H1 (cell line): Measurements from ENCODE around the gene PBXIP1. TPM values are rescaled to one million over a fixed set of nuclear protein-coding genes. Genes with fewer than 3 reads are reported as not detected.

Source experiments
- CTCF ChIA-PET: fragments of 300-600 bp; sonication (Branson Sonifier 250); formaldehyde crosslinking; loops from one replicate; lab custom pipeline; 2021; ENCODE audit not compliant: partially characterized antibody; lab: Charles Lee
- POLR2A ChIA-PET: fragments of 300-600 bp; sonication (Branson Sonifier 250); formaldehyde crosslinking; loops from one replicate; lab custom pipeline; 2021; ENCODE audit warnings: inconsistent platforms; ENCODE audit not compliant: partially characterized antibody; lab: Charles Lee
- DNase-seq, 2 experiments: peaks; one replicate each; pipeline versions ENCODE4 v3.0.0 to v3.0.0-alpha.2; 2010 to 2022; ENCODE audit warnings: low spot score in 2 of 2, low read depth in 1 of 2, mixed read lengths in 1 of 2
- FAIRE-seq: peaks from 2 replicates; lab custom pipeline; 2011; peaks lifted over from hg19 to GRCh38; lab: Jason Lieb, UNC
- H2AFZ ChIP-seq: 2 replicates; pipeline ENCODE4 v1.8.1; 2012; ENCODE audit warnings: low read length, inconsistent platforms
- H2AK5ac ChIP-seq: 2 replicates; pipeline ENCODE4 v1.6.1; 2013; ENCODE audit warnings: low read depth, low read length
- H2BK120ac ChIP-seq: replicated peaks from 2 replicates; pipeline ENCODE3; 2013; ENCODE audit warnings: low read depth, low read length, inconsistent platforms
- H2BK12ac ChIP-seq: 2 replicates; pipeline ENCODE4 v1.6.1; 2013; ENCODE audit warnings: low read depth, low read length
- H2BK15ac ChIP-seq: 2 replicates; pipeline ENCODE4 v1.6.1; 2013; ENCODE audit warnings: low read length
- H2BK20ac ChIP-seq: 2 replicates; pipeline ENCODE4 v1.6.1; 2013; ENCODE audit warnings: low read length
- H2BK5ac ChIP-seq: 2 replicates; pipeline ENCODE4 v1.6.1; 2013; ENCODE audit warnings: low read depth, low read length
- H3K14ac ChIP-seq: 2 replicates; pipeline ENCODE4 v1.6.1; 2013; ENCODE audit warnings: inconsistent platforms; ENCODE audit not compliant: insufficient read length
- H3K18ac ChIP-seq: 2 replicates; pipeline ENCODE4 v1.6.1; 2013; ENCODE audit warnings: low read length; ENCODE audit errors: extremely low read depth
- H3K23ac ChIP-seq: 2 replicates; pipeline ENCODE4 v1.6.1; 2013; ENCODE audit warnings: inconsistent platforms; ENCODE audit not compliant: insufficient read length
- H3K23me2 ChIP-seq: 2 replicates; pipeline ENCODE4 v1.6.1; 2013; ENCODE audit warnings: low read depth, low read length
- H3K27ac ChIP-seq: 2 replicates; pipeline ENCODE4 v1.6.1; 2011; ENCODE audit warnings: low read depth, low read length, inconsistent platforms
- H3K27me3 ChIP-seq, 4 experiments: replicated peaks in 1 of 4; 1 replicate in 1 of 4; 2 replicates in 3 of 4; pipeline versions ENCODE4 v1.6.1 to v1.8.1; 2011 to 2013; ENCODE audit warnings: low read length in 3 of 4, mild to moderate bottlenecking in 3 of 4, inconsistent platforms in 2 of 4, mixed read lengths in 2 of 4, moderate library complexity in 1 of 4; ENCODE audit not compliant: control insufficient read depth in 3 of 4, insufficient read depth in 3 of 4; ENCODE audit errors: extremely low read depth in 1 of 4
- H3K36me3 ChIP-seq, 4 experiments: 2 replicates each; pipeline versions ENCODE4 v1.6.1 to v1.8.1; 2011 to 2013; ENCODE audit warnings: mild to moderate bottlenecking in 4 of 4, low read length in 3 of 4, moderate library complexity in 2 of 4, control low read depth in 1 of 4, inconsistent platforms in 1 of 4; ENCODE audit not compliant: insufficient read depth in 4 of 4, control insufficient read depth in 2 of 4
- H3K4ac ChIP-seq: replicated peaks from 2 replicates; pipeline ENCODE3; 2013; ENCODE audit warnings: low read length, low read depth, mixed read lengths, inconsistent platforms; ENCODE audit not compliant: insufficient read length
- H3K4me1 ChIP-seq, 4 experiments: replicated peaks in 1 of 4; 1 replicate in 1 of 4; 2 replicates in 3 of 4; pipeline versions ENCODE4 v1.6.1 to v1.8.1; 2011 to 2013; ENCODE audit warnings: low read length in 3 of 4, inconsistent platforms in 2 of 4, mixed read lengths in 1 of 4; ENCODE audit not compliant: insufficient read depth in 4 of 4, control insufficient read depth in 3 of 4
- H3K4me2 ChIP-seq, 2 experiments: 2 replicates each; pipeline versions ENCODE4 v1.6.1 to v1.8.1; 2011 to 2013; ENCODE audit warnings: low read depth in 2 of 2, low read length in 2 of 2, control low read depth in 1 of 2, inconsistent platforms in 1 of 2, mild to moderate bottlenecking in 1 of 2; ENCODE audit not compliant: insufficient read depth in 1 of 2
- H3K4me3 ChIP-seq, 4 experiments: fragments of 200-600, 300-600 bp in 1 of 4; sonication (generic), shearing (Covaris generic), sonication (Bioruptor Twin) in 1 of 4; 2 replicates each; pipeline versions ENCODE4 v1.5.1 to v1.8.1; 2011 to 2016; ENCODE audit warnings: low read length in 4 of 4, low read depth in 3 of 4, control low read depth in 2 of 4, inconsistent platforms in 2 of 4, mild to moderate bottlenecking in 2 of 4, mixed read lengths in 1 of 4, moderate library complexity in 1 of 4; ENCODE audit not compliant: insufficient read depth in 2 of 4; ENCODE audit errors: extremely low read depth in 1 of 4
- H3K56ac ChIP-seq: replicated peaks from 2 replicates; pipeline ENCODE3; 2013; ENCODE audit warnings: low read depth, mild to moderate bottlenecking, mixed read lengths, low read length, inconsistent platforms; ENCODE audit not compliant: insufficient read length
- H3K79me1 ChIP-seq: 2 replicates; pipeline ENCODE4 v1.6.1; 2013; ENCODE audit warnings: low read depth, low read length, control low read depth
- H3K79me2 ChIP-seq, 2 experiments: 2 replicates each; pipeline versions ENCODE4 v1.6.1 to v1.8.1; 2012 to 2013; ENCODE audit warnings: low read length in 2 of 2, mild to moderate bottlenecking in 2 of 2, inconsistent platforms in 1 of 2; ENCODE audit not compliant: insufficient read depth in 2 of 2, control insufficient read depth in 1 of 2
- H3K9ac ChIP-seq, 4 experiments: replicated peaks in 1 of 4; 1 replicate in 1 of 4; 2 replicates in 3 of 4; pipeline versions ENCODE4 v1.6.1 to v1.8.1; 2011 to 2013; ENCODE audit warnings: low read depth in 3 of 4, low read length in 3 of 4, control low read depth in 2 of 4, mild to moderate bottlenecking in 2 of 4, moderate library complexity in 2 of 4, inconsistent platforms in 1 of 4; ENCODE audit errors: extremely low read depth in 1 of 4
- H3K9me3 ChIP-seq, 2 experiments: 2 replicates each; pipeline versions ENCODE4 v1.6.1 to v1.8.1; 2012 to 2013; ENCODE audit warnings: mild to moderate bottlenecking in 2 of 2, moderate library complexity in 2 of 2, control low read depth in 1 of 2, inconsistent platforms in 1 of 2, low read depth in 1 of 2, low read length in 1 of 2, mixed read lengths in 1 of 2; ENCODE audit not compliant: insufficient read depth in 2 of 2
- H4K20me1 ChIP-seq, 2 experiments: replicated peaks in 1 of 2; 2 replicates each; pipeline versions ENCODE3 to v1.8.1; 2011 to 2013; ENCODE audit warnings: inconsistent platforms in 2 of 2, low read length in 2 of 2, mild to moderate bottlenecking in 1 of 2; ENCODE audit not compliant: insufficient read depth in 2 of 2, control insufficient read depth in 1 of 2
- H4K5ac ChIP-seq: 2 replicates; pipeline ENCODE4 v1.6.1; 2013; ENCODE audit warnings: low read length, low read depth, mixed read lengths, inconsistent platforms; ENCODE audit not compliant: insufficient read length
- H4K8ac ChIP-seq: 2 replicates; pipeline ENCODE4 v1.8.0; 2013; ENCODE audit warnings: mild to moderate bottlenecking, moderate library complexity, low read length, inconsistent platforms; ENCODE audit not compliant: insufficient read depth; ENCODE audit errors: extremely low read depth
- H4K91ac ChIP-seq: replicated peaks from 2 replicates; pipeline ENCODE3; 2013; ENCODE audit warnings: low read length, mixed read lengths, inconsistent platforms; ENCODE audit not compliant: insufficient read length
- EZH2 ChIP-seq: fragments of 200-600 bp; sonication (generic); IDR thresholded peaks from 2 replicates; pipeline ENCODE4 v1.7.1; 2012; ENCODE audit warnings: low read depth, mild to moderate bottlenecking, moderate library complexity, low read length, inconsistent platforms; ENCODE audit not compliant: severe bottlenecking
- FOSL1 ChIP-seq: IDR thresholded peaks from 2 replicates; pipeline ENCODE4 v1.6.1; 2011; ENCODE audit warnings: mild to moderate bottlenecking, low read depth, low read length, moderate library complexity; ENCODE audit not compliant: insufficient read depth
- HDAC6 ChIP-seq: IDR thresholded peaks from one replicate; pipeline ENCODE4 v1.7.1; 2012; ENCODE audit warnings: low read depth, mild to moderate bottlenecking, inconsistent platforms, low read length, moderate library complexity
- JUN ChIP-seq: IDR thresholded peaks from 2 replicates; pipeline ENCODE4 v1.6.1; 2011; ENCODE audit warnings: low read depth, mild to moderate bottlenecking, improper control_type of control experiment, low read length
- JUND ChIP-seq: IDR thresholded peaks from 2 replicates; pipeline ENCODE4 v1.6.1; 2011; ENCODE audit warnings: mild to moderate bottlenecking, improper control_type of control experiment, low read length
- MAFK ChIP-seq: IDR thresholded peaks from 2 replicates; pipeline ENCODE4 v1.6.1; 2012; ENCODE audit warnings: low read depth, mild to moderate bottlenecking, improper control_type of control experiment, low read length
- PHF8 ChIP-seq: fragments of 200-600 bp; sonication (generic); conservative IDR thresholded peaks from 2 replicates; pipeline ENCODE4 v1.7.1; 2012; ENCODE audit warnings: low read depth, mild to moderate bottlenecking, inconsistent platforms, low read length, moderate library complexity
- POU5F1 ChIP-seq: IDR thresholded peaks from 2 replicates; pipeline ENCODE4 v1.6.1; 2011; ENCODE audit warnings: low read depth, mild to moderate bottlenecking, low read length, moderate library complexity
- SIN3A ChIP-seq, 2 experiments: IDR thresholded peaks in 1 of 2; conservative IDR thresholded peaks in 1 of 2; 2 replicates each; pipeline ENCODE4 v1.6.1; 2011 to 2012; ENCODE audit warnings: low read length in 2 of 2, improper control_type of control experiment in 1 of 2, low read depth in 1 of 2, mild to moderate bottlenecking in 1 of 2
- SUZ12 ChIP-seq: fragments of 200-600 bp; sonication (generic); IDR thresholded peaks from 2 replicates; pipeline ENCODE4 v1.6.1; 2012; ENCODE audit warnings: mild to moderate bottlenecking, inconsistent platforms, low read length, moderate library complexity, mixed read lengths
- YY1 ChIP-seq: IDR thresholded peaks from 2 replicates; pipeline ENCODE4 v1.6.1; 2011; ENCODE audit warnings: low read depth, mild to moderate bottlenecking, low read length
- WGBS, 2 experiments: shearing (Covaris generic) in 1 of 2; methylation state at CpG; one replicate each; pipeline versions ENCODE4 v1.1.6 to v1.1.7; 2013 to 2015; ENCODE audit warnings: low lambda C conversion rate in 2 of 2, mixed read lengths in 2 of 2, inconsistent platforms in 1 of 2, low coverage in 1 of 2, missing lambda C conversion rate in 1 of 2; ENCODE audit not compliant: insufficient replicate concordance in 2 of 2, insufficient coverage in 1 of 2, insufficient read length in 1 of 2; ENCODE audit errors: extremely low coverage in 1 of 2, missing lambda C conversion rate in 1 of 2; 5-methylcytosine and 5-hydroxymethylcytosine counted together
- polyA plus RNA-seq, 7 experiments: library from polyadenylated mRNA; depleted of rRNA in 3 of 7; stranded (reverse) in 5 of 7; unstranded in 2 of 7; fragments of >200 nt in 5 of 7; fragments of 200-250 nt in 2 of 7; gene quantifications; 1 replicate in 5 of 7; 2 replicates in 1 of 7; 4 replicates in 1 of 7; pipeline versions ENCODE4 v1.2.1 to v1.2.3, GENCODE V29; 2011 to 2013; ENCODE audit warnings: missing spikeins in 2 of 7, mixed read lengths in 2 of 7
- total RNA-seq: library from RNA; stranded (reverse); fragmentation: NEBNext Ultra II Directional; extraction: Animal tissue kit (Norgen Biotek cat#: 25700); gene quantifications from 2 replicates; pipeline ENCODE4 v1.2.1, GENCODE V29; 2021

The PBXIP1 gene
- total and polyA plus RNA-seq, 2 of the 8 experiments (the other 6 are each of a cell fraction or from before 2014, with no cell fraction given), result 12.0 to 19.8 TPM

- Histone ChIP-seq H3K18ac (peak overlapping the region; percentile 79), H4K91ac (no peak overlapping the region), H3K4me3 (peak overlapping the region; percentile 71 to 87 (median 72)), H3K4me1 (peaks cover 4 to 9% (median 7%) of the 10 kb centered on the region in 4 experiments; a peak in 6 of 7 replicates), H2BK15ac (0 out of 2 replicates have a peak overlapping the region, but pooled peaks have one; percentile 22), H3K4ac (no peak overlapping the region), H3K79me1 (no peaks in the 10 kb centered on the region; the same call in 1 of the 2 replicates), H3K27ac (peak overlapping the region; percentile 99), H3K27me3 (no peaks in the 10 kb centered on the region), H2BK12ac (peak overlapping the region; percentile 98; the same call in 1 of the 2 replicates), H2BK5ac (peak overlapping the region; percentile 100), H2BK120ac (no peak overlapping the region), H4K8ac (peak overlapping the region; percentile 53; the same call in 1 of the 2 replicates), H3K56ac (no peak overlapping the region), H4K5ac (no peak overlapping the region), H3K79me2 (no peaks in the 10 kb centered on the region), H3K4me2 (peak overlapping the region; percentile 79 to 94), H3K23ac (no peak overlapping the region), H4K20me1 (no peaks in the 10 kb centered on the region), H3K23me2 (peaks cover 12% of the 10 kb centered on the region), H3K9ac (peak overlapping the region; percentile 63 to 99 (median 99)), H3K36me3 (no peaks in the 10 kb centered on the region), H2AK5ac (no peak overlapping the region), H3K14ac (no peak overlapping the region), H3K9me3 (no peaks in the 10 kb centered on the region), H2AFZ (peak overlapping the region; percentile 96), H2BK20ac (no peak overlapping the region)
- WGBS, 2 experiments, result 4% methylated on average over 36 of the region's 36 CpGs; no CpG with 5 or more reads in 1 of the 2 experiments
- CTCF ChIA-PET, result interaction anchor here (1.2 to 2.5 kb wide), 6 partner anchors 19 to 275 kb away, joined by 3 to 6 read pairs (median 4); partner anchors contain the start of gene PBXIP1
- POLR2A ChIA-PET, result interaction anchor here (0.5 to 2.6 kb wide), 34 partner anchors 10 to 461 kb away, joined by 3 to 22 read pairs (median 4); partner anchors contain the start of genes ADAM15, ADAR, FLAD1 and LENEP
- FAIRE-seq (no peak), DNase-seq (peak in 1 of 2 experiments; percentile 89)
- TF ChIP-seq HDAC6 (no peak), SUZ12 (no peak), PHF8 (peak; percentile 29), JUND (peak; percentile 96), JUN (no peak), FOSL1 (no peak), MAFK (no peak), SIN3A (conservative IDR thresholded peaks at IDR 0.05 in 1 of 2, IDR thresholded peaks at IDR 0.05 in 1 of 2; ENCODE audit: low read depth in 1 of 2, low read length in 2 of 2) (peak in 1 of 2 experiments; percentile 43; a peak in 2 of 4 replicates), YY1 (no peak), EZH2 (no peak), POU5F1 (no peak)
Observed at GRCh38 chr1:154937085-154937987, 18.6 kb downstream of the PBXIP1 start.
